Smooth muscle cell of the brain vasculature (primary cell): ENCODE results near the gene WWOX.

Source experiments
- DNase-seq: peaks from one replicate; pipeline ENCODE4 v3.0.0-alpha.2; 2012; ENCODE audit warnings: low read depth, low spot score

Gene WWOX

DNA sequence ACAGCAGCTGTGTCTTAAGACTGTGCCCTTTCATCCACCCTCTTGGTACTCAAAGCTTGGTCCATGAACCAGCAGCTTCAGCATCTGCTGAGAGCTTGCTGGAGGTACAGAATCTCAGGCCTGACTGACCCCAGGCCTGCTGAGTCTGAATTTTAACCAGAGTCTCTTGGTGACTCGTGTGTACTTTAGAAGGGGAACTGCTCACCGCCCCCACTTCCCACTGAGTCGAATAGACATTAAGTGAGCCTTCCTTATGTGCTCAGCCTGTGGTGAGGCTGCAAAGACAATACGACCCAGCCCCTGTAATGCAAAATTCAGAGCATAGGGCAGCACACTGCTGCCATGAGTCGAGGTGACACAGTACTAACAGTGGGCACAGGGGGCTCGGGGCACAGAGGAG lies 662.8 kb downstream of the WWOX start:
- no peak for DNase-seq

DNA sequence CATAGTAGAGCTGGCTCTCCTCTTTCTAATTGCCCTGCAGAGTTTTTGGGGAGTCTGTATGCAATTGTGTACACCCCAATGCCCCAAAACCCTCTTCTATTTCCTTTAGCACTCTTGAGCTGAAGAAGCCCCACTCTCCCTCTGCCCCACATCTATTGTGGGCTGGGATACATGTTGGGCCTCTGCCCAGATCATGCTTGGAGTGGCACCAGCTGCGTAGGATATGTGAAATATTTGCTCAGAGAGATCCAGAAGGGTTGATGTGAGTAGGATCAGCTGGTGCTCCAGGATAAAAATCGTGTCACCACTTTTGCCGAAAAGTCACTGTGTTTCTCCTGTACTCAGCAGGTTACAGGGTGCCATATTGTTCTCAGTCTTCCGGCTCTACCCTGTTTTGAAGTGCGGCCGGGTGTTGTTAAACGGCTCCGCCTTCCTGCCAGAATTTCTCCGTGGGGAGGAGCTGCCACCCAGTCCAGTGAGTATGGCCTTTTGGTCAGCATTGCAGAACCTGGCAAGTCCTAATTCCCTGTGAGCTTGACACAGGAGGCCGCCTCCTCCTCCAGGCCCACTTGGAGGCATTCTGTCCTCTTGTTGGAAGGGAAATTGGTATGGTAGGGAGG lies 664.5 kb downstream of the WWOX start:
- DNase-seq: no peak

GRCh38 chr16:78764478-78764877 lies 665.0 kb downstream of the WWOX start:
- no peak for DNase-seq

- DNase-seq: no peak
These were observed 668.8 kb downstream of the WWOX start for GRCh38 chr16:78768226-78768625.

DNA sequence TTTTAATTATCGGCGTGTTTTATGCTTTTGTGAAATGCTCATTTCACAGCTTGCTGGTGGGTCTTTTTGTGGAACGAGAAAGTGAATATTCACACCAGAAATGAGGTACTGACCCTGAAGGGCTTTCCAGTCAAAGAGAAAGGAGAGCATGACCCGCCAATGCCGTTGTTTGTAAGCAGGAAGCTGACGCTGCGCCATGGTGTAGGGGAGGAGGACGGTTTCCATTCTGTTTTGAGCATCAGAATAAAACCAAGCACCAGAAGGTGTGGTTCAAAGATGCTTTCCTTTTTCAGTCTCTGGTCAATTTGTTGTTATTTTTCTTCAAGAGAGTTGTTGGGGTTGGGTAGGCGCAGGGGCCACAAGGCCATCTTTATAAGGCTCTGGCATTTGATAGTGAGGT lies 669.3 kb downstream of the WWOX start:
- DNase-seq: no peak

- no peak for DNase-seq
These were observed 671.1 kb downstream of the WWOX start for GRCh38 chr16:78770353-78771091.

DNA sequence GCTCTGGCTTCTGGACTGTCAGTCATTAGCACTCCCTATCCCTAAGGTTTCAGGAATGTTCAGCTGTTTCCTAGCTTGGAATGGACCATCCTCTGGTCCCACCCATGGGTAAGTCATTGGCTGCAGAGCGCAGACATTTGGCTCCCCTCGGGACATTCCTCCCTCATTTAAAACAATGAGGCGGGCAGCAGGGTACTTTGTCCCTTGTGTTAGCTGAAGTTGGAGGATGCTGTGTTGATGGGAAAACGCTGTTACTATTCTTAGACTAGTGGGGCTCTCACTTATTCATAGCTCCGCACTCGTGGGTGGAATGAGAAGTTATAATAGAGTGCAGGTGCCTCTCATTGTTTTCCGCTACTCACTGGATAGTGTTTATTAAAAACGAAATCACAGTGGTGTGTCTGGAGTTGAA lies 673.8 kb downstream of the WWOX start:
- DNase-seq: no peak

GRCh38 chr16:78773706-78774105 lies 674.3 kb downstream of the WWOX start:
- no peak for DNase-seq

DNA sequence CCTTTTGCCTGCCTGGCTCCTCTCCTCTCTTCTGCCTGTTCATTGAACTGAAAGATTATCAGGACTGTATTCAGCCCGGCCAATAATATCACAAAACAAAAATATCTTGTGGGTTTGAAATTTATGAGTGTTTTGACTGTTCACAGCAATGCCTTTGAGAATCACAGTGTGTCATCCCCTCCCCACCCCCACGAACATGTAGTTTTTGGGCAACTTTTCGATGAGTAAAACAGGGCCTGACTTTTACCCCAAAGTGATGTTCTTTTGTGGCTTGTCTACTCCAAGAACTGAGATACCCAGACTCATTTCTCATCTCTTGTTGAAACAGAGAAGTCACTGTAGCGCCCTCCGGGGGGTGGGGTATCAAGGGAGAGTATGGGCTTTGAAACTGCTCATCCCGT lies 675.7 kb downstream of the WWOX start:
- no peak for DNase-seq

DNA sequence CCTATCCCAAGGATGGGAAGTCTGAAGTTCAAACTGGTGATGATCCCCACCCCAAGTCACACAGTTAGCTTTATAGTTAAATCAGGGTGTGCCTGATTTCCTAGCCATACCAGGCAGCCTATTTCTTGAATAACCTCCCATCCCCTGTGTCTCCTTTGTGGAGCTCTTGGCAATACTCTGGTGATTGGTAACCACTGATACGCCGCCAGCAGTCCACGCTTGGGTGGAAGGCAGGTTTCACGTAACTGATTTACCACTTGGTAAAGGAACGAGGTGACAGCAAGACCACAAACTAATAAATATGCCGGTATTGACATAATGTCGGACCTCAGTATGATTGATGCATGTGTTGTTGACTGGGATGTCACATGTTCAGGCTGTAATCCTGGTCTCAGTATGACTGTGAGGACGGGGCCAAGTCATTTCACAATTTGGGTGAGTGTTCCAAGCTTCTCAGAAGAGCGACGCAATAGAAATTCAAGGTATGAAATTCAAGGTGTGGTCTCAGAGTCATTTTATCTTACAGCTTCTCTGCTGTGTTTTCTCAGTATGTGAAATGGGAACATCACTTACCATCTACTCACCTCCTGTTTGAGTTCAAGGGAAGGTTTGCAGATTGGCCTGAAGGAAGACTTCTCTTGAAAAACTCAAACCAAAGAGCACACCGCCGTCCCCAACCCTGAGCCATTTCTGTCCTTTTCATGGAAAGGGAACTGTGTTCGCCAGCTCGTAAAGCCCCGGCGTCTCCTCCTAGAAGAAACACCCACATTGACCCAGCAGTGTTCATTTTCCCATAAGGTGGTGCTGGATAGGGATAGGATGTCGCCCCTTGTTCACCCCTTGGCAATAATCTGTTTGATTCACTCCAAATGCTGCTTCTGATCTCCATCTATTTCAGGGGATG lies 678.9 kb downstream of the WWOX start:
- no peak for DNase-seq

DNA sequence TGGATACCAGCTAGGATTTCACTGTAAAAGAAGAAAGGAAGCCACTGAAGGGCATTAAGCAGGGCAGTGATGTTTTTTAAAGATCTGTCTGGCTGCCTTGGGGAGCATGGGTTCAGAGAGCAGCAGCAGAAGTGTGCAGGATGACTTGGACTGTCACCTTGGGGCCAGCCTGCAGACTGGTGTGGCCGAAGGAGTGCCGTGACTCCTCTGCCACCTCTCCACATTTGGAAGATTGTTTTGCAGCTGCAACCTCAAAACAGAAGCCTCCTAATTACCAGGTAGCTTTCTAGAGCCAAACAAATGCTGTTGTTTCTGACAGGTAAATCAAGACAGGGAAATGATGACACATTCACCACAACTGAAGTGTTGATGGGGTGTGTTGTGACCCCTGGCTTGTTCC lies 681.4 kb downstream of the WWOX start:
- no peak for DNase-seq

- DNase-seq: no peak
These were observed 683.1 kb downstream of the WWOX start for GRCh38 chr16:78782572-78782971.

DNA sequence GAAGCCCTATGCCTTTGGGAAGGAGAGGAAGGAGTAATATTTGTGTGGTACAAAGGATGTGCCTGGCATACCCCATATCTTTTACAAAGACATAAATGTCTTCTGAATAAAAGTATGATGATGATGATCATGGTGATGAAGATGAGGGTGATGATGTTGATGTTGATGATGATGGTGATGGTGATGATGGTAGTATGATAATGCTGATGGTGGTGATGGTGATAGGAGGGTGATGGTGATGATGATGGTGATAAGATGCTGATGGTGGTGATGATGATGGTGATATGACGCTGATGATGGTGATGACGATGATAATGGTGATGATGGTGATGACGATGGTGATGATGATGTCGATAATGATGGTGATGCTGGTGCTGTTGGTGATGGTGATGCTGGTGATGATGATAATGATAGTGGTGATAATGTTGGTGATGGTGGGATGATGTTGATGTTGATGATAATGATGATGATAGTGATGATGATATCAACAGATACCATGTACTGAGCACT lies 684.2 kb downstream of the WWOX start:
- no peak for DNase-seq

DNA sequence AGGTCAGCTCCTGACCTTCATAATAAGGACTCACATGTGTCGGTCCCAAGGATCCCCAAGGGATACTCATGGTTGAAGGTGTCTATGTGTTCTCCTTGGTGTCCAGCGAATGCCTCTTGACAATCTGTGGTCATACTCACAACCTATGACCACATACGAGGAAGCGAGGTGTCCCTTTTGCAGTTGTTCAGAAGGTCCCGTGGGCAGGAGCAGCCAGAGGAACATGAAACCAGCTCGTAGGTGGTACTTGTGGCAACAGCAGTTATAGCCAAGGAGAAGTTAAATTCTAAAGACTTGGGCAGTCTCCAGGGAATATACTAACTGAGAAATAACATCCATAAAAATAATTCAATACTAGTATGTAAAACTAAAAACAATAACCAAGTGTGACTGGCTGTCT lies 685.3 kb downstream of the WWOX start:
- no peak for DNase-seq

- DNase-seq: no peak
These were observed 685.8 kb downstream of the WWOX start for GRCh38 chr16:78785218-78785617.

GRCh38 chr16:78786635-78787034 lies 687.2 kb downstream of the WWOX start:
- no peak for DNase-seq

- DNase-seq: no peak
These were observed 688.8 kb downstream of the WWOX start for GRCh38 chr16:78788276-78788675.

- DNase-seq: no peak
These were observed 689.2 kb downstream of the WWOX start for GRCh38 chr16:78788696-78789095.

DNA sequence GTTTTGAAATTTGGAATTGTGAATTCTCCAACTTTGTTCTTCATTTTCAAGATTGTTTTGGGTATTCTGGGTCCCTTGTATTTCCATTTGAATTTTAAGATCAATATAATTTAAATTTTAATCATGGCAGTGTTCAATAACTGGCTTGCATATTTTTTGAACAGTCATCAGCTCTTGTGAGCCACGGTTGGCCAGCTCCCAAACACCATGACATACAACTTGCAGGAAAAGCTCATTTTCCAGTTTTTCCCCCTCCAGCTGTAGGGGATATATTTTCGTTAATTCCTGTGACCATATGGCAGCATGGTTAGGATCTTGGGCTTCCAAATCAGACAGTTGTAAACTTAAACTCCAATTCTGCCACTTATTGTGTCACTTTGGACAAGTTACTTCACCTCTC lies 690.1 kb downstream of the WWOX start:
- DNase-seq: no peak

GRCh38 chr16:78791011-78791410 lies 691.6 kb downstream of the WWOX start:
- DNase-seq: no peak

- DNase-seq: no peak
These were observed 692.5 kb downstream of the WWOX start for GRCh38 chr16:78791926-78792325.

DNA sequence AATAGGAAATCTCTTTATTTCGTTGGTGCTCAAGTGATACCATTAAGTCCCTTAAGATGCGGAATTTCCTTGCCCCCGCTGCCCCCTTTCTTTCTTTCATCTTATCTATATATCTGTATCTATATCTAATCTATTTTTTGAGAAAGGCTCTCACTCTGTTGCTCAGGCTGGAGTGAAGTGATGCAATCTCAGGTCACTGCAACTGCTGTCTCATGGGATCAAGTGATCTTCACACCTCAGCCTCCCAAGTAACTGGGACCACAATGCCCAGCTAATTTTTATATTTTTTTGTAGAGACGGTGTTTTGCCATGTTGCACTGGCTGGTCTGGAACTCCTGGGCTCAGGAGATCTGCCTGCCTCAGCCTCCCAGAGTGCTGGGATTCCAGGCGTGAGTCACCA lies 693.5 kb downstream of the WWOX start:
- no peak for DNase-seq
